Activated T-cell treated with anti-CD3 and anti-CD28 coated beads, Interleukin-2, amount 50 U/mL, for 4 hours (primary cell): ENCODE measurements around the gene IQGAP1. TPM values are rescaled to one million over a fixed set of nuclear protein-coding genes. Genes with fewer than 3 reads are reported as not detected.
"Not testable (repeated sequence)": the region's sequence is repeated elsewhere in the genome, so short reads cannot be mapped to it uniquely, and the experiment has no call there.

Experiments used
- ATAC-seq, 2 donors: fragments of 200-7000 bp; cut with Tn5 transposase; one replicate each; pipeline ENCODE4 v1.10.0; 2021
- DNase-seq: peaks from one replicate; pipeline ENCODE4 v3.0.0-alpha.2; 2020
- H3K27me3 Mint-ChIP-seq: one replicate; pipeline ENCODE4 v1.8.0; 2021; ENCODE audit warnings: low read depth, mixed read lengths
- H3K36me3 Mint-ChIP-seq: one replicate; pipeline ENCODE4 v1.8.0; 2022; ENCODE audit warnings: mixed read lengths; ENCODE audit not compliant: insufficient read depth
- H3K4me1 Mint-ChIP-seq: one replicate; pipeline ENCODE4 v1.8.0; 2021; ENCODE audit warnings: low read depth, mixed read lengths
- H3K4me3 Mint-ChIP-seq: one replicate; pipeline ENCODE4 v1.8.0; 2021; ENCODE audit warnings: mild to moderate bottlenecking, moderate library complexity, mixed read lengths
- H3K9me3 Mint-ChIP-seq: one replicate; pipeline ENCODE4 v1.8.0; 2021; ENCODE audit warnings: mixed read lengths
- total RNA-seq, 3 donors: library from RNA; stranded (reverse); gene quantifications; one replicate each; pipeline ENCODE4 v1.2.1, GENCODE V29; 2021

IQGAP1 gene, protein sequence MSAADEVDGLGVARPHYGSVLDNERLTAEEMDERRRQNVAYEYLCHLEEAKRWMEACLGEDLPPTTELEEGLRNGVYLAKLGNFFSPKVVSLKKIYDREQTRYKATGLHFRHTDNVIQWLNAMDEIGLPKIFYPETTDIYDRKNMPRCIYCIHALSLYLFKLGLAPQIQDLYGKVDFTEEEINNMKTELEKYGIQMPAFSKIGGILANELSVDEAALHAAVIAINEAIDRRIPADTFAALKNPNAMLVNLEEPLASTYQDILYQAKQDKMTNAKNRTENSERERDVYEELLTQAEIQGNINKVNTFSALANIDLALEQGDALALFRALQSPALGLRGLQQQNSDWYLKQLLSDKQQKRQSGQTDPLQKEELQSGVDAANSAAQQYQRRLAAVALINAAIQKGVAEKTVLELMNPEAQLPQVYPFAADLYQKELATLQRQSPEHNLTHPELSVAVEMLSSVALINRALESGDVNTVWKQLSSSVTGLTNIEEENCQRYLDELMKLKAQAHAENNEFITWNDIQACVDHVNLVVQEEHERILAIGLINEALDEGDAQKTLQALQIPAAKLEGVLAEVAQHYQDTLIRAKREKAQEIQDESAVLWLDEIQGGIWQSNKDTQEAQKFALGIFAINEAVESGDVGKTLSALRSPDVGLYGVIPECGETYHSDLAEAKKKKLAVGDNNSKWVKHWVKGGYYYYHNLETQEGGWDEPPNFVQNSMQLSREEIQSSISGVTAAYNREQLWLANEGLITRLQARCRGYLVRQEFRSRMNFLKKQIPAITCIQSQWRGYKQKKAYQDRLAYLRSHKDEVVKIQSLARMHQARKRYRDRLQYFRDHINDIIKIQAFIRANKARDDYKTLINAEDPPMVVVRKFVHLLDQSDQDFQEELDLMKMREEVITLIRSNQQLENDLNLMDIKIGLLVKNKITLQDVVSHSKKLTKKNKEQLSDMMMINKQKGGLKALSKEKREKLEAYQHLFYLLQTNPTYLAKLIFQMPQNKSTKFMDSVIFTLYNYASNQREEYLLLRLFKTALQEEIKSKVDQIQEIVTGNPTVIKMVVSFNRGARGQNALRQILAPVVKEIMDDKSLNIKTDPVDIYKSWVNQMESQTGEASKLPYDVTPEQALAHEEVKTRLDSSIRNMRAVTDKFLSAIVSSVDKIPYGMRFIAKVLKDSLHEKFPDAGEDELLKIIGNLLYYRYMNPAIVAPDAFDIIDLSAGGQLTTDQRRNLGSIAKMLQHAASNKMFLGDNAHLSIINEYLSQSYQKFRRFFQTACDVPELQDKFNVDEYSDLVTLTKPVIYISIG (N-terminal part only)
- total RNA-seq = 10 to 100 TPM; 83.1 to 96.0 (median 91.4) TPM

DNA sequence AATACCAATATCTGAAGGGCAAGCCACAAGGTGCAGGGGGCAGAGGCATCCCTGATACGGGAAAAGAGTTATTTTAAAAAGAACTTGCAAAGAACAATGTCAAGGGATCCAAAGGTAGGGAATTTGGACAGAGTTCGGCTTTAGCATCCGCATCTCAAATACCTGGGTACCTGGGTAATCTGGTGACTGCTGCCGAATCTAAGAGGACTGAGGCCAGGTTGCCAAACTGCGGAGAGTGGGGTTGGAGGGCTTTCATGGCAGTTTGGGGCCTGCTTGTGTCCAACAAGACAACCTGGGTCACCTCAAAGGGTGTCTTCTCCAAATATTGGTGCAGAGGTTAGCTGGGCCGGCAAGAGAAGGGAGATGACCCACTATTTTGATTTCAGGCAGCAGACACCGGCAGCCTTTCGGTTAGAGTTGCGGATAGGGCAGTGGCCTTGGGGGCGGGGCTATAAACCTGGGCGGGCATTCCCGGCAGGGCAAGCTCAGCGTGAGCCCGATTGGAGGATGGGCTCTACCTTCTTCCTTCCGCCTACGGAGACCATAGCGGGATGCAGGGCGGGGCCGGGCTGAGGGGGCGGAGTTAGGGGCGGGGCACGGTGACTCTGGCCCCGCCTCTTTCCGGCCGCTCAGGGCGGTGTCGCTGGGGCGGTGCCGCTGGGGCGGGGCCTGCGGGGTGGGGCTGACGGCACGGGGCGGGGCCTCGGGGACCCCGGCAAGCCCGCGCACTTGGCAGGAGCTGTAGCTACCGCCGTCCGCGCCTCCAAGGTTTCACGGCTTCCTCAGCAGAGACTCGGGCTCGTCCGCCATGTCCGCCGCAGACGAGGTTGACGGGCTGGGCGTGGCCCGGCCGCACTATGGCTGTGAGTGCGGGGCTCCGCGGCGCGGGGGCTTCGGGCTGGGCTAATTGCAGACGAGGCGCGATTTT lies at the start of gene IQGAP1:
IQGAP1 (plus strand) TSS at position 709 of the 928 bp plus-strand sequence; CDS start at position 809, 100 bp downstream.
- Mint-ChIP-seq H3K9me3 (no peaks in the 10 kb centered on the region), H3K36me3 (peaks cover 22% of the 10 kb centered on the region), H3K4me1 (peaks cover 41% of the 10 kb centered on the region), H3K4me3 (peak within 1 kb of the TSS; percentile 87), H3K27me3 (no peaks in the 10 kb centered on the region)
- DNase-seq = peak; percentile 94
- peak; percentile 95 to 96 for ATAC-seq

DNA sequence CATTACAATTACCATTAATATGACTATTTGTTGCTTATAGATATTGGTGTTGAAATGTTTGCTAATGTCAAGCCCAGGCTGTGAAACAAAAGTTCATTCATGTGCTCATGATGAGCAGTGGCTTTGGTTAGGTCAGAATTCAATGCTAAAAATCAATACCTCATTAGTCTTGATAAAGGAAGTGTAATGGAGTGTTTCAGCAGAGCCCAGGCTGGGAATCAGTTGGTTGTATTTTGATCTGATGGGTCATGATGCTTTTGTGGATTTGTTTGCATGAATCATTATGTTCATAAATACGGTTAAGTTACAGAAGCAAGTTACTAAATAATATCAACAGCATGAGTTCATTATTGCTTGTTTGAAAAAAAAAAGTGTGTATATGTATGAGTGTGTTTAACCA lies 49.5 kb upstream of the IQGAP1 start:
- H3K4me1 Mint-ChIP-seq = peaks cover 19% of the 10 kb centered on the region
- no peaks in the 10 kb centered on the region for H3K27me3 Mint-ChIP-seq
- DNase-seq (no peak), ATAC-seq (no peak)
- H3K36me3 Mint-ChIP-seq = no peaks in the 10 kb centered on the region
- H3K9me3 Mint-ChIP-seq = no peaks in the 10 kb centered on the region
- H3K4me3 Mint-ChIP-seq = no peak overlapping the region

DNA sequence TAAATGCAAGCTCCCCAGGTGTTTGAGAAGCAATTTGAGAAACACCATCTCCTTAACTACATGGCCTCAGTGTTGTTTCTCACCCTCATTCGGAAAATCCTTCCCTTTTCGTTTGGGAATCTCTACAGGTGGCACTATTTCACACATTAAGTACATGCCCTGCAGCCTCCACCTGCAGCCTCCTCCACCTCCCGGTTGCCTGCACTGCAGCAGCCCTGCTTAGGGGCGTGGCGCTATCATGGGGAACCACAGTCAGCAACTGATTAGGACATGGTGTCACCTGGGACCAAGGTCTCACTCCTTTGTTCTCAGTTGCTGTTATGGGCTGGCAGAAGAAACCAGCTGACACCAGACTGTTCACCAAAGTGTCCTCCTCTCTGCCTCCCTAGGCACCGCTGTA lies 47.7 kb upstream of the IQGAP1 start:
- Mint-ChIP-seq H3K9me3 (no peaks in the 10 kb centered on the region), H3K36me3 (no peaks in the 10 kb centered on the region), H3K4me1 (peaks cover 19% of the 10 kb centered on the region), H3K27me3 (no peaks in the 10 kb centered on the region), H3K4me3 (no peak overlapping the region)
- ATAC-seq = no peak
- DNase-seq = no peak

DNA sequence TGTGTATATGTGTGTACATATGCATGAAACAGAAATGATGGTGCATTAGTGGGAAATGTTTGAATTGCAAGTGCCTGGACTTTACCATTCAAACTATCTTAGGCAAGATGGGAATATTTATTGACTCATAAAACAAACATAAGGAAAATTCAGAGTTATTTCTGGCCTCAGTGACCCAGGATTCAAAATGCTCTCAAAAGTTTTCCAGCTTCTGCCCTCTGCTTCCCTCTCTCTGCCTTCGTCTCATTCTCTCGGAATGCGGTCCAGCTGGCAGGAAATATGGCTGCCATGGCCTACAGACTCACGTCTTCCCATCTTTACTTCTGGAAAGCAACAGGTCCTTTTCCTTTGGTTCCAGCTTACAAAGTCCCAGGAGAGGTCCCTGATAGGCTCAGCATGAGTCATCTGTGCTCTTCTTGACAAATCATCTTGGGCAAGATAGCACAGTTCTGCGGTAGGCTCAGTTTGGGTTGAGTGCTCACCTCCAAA lies 44.7 kb upstream of the IQGAP1 start:
- no peaks in the 10 kb centered on the region for H3K27me3 Mint-ChIP-seq
- no peaks in the 10 kb centered on the region for H3K9me3 Mint-ChIP-seq
- ATAC-seq (no peak), DNase-seq (no peak)
- H3K4me1 Mint-ChIP-seq = peaks cover 12% of the 10 kb centered on the region
- H3K36me3 Mint-ChIP-seq = no peaks in the 10 kb centered on the region
- no peak overlapping the region for H3K4me3 Mint-ChIP-seq

DNA sequence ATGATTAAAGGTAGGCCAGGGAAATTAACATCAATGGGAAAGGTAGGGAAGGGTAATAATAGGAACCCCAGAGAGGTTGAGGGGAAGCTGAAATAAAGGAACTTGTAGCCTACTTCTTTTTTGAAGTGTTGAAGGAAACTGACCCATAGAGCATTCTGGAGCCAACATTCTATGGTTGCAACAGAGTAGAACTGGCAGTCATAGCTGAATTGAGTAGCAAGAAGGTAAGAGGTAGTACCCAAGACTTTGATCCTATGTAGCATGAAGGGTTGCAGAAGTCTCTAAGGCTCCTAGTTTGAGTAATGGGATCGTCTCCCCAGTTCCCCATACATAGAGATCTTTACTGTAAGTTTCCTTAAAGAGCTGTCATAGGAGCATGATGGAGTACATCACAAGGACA lies 43.4 kb upstream of the IQGAP1 start:
- no peak overlapping the region for H3K4me3 Mint-ChIP-seq
- no peaks in the 10 kb centered on the region for H3K36me3 Mint-ChIP-seq
- no peaks in the 10 kb centered on the region for H3K27me3 Mint-ChIP-seq
- peaks cover 12% of the 10 kb centered on the region for H3K4me1 Mint-ChIP-seq
- no peak for ATAC-seq
- DNase-seq = no peak
- H3K9me3 Mint-ChIP-seq = no peaks in the 10 kb centered on the region

DNA sequence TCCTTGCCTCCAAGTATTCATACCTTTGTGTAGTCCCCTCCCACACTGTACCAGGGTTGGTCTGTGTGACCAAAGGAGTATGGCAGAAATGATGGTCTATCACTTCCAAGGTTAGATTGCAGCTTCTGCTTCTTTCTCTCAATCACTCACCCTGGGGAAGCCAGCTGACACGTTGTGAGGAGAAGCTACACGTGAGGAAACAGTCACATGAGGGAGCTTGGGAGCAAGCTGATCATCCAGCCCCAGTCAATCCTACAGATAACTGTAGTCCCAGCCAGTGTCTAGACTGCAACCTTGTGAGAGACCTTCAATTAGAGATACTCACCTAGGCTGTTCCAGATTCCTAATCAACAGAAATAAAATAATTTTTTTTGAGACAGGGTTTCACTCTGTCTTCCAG lies 42.2 kb upstream of the IQGAP1 start:
- no peak for DNase-seq
- H3K4me3 Mint-ChIP-seq = no peak overlapping the region
- no peaks in the 10 kb centered on the region for H3K36me3 Mint-ChIP-seq
- peaks cover 14% of the 10 kb centered on the region for H3K4me1 Mint-ChIP-seq
- no peaks in the 10 kb centered on the region for H3K9me3 Mint-ChIP-seq
- H3K27me3 Mint-ChIP-seq = peaks cover 2% of the 10 kb centered on the region
- no peak for ATAC-seq

DNA sequence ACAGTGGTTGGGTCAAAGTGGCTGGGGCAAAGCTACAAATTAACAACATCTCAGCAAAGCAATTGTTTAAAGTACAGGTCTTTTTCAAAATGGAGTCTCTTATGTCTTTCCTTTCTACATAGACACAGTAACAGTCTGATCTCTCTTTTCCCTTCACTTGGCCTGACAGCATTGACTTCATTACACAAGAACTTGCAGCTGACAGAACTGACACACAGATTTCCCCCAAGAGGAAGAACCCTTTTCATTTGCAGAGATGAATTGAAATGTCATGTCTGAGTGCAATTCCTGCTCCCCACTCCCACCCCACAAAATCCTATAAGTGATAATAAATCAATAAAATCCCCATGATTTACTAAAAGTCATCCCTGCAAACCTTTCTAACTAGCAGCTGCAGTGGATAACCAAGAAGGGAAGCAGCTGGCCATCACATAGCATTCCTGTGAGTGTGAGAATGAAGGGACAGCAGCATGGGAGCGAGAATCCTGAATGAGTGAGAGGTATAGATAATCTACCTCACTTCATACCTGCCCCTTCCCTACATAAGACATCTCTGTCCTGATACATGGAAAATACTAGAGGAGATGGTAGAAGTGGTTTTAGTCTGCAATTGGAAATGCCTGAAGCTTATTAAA lies 40.5 kb upstream of the IQGAP1 start:
- H3K36me3 Mint-ChIP-seq, H3K27me3 Mint-ChIP-seq: not testable (repeated sequence)

DNA sequence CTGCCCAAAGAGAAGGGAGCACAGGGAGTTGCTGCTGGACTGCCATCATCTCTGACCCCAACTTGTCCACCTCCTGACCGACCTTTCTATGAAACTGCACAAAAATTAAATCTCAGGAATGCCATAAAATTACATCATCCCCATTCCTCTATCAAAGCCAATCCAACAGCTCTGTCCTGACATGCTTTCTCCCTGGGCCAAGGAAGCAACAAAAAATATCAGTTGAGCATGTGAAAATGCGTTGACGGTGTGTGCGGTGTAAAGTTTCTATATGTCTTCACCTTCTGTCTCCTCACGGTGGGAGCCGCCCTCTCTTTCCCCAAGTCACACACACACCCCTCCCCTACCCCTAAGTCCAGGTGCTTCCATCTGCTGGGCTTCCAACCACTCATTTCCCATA lies 39.6 kb upstream of the IQGAP1 start:
- H3K4me3 Mint-ChIP-seq = no peak overlapping the region
- H3K9me3 Mint-ChIP-seq = no peaks in the 10 kb centered on the region
- DNase-seq (no peak), ATAC-seq (no peak)
- H3K4me1 Mint-ChIP-seq = peaks cover 12% of the 10 kb centered on the region
- no peaks in the 10 kb centered on the region for H3K36me3 Mint-ChIP-seq
- H3K27me3 Mint-ChIP-seq = peaks cover 2% of the 10 kb centered on the region

More for the DNA sequence above, 40.5 kb upstream of the IQGAP1 start:
- DNase-seq, H3K4me3 Mint-ChIP-seq, H3K9me3 Mint-ChIP-seq, ATAC-seq: not testable (repeated sequence)
- H3K4me1 Mint-ChIP-seq = peaks cover 19% of the 10 kb centered on the region

DNA sequence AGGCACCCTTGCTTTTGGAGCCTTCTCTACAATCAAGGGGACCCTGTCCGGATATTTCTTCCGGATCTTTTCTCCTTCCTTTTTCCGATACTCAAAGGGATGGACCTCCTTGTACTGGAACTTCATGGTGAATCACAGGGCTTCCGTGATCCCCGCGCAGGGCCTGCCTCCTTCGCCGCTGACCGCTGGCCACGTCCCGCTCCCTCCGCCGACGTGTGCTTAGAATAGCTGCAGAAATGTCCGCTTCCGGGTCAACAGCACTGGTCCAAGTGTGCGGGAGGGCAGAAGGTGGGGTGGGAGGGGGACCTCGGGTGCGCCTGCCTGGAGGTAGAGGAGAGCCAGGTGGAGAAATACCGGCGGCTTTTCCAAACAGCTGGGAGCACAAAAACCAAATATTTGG lies 39.0 kb upstream of the IQGAP1 start:
- H3K4me3 Mint-ChIP-seq = no peak overlapping the region
- no peaks in the 10 kb centered on the region for H3K36me3 Mint-ChIP-seq
- H3K4me1 Mint-ChIP-seq = peaks cover 12% of the 10 kb centered on the region
- ATAC-seq (no peak), DNase-seq (no peak)
- no peaks in the 10 kb centered on the region for H3K9me3 Mint-ChIP-seq
- peaks cover 2% of the 10 kb centered on the region for H3K27me3 Mint-ChIP-seq

DNA sequence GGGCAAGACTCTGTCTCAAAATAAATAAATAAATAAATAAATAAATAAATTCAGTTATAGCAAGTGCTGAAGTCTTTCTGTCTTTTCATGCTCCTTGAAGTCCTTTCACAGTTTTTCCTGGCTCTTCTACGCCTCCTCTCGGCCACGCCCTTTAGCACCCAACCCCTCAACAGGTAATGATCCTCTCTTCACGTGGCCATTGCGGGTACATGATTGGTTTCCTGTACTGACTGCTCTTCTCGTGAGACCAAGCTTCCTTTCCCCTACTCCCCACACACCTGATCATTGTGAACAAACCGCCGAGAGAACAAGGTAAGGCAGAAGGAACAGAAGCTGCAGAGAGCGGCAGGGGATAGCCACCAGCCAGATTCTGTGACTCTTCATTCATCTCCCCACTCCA lies 38.2 kb upstream of the IQGAP1 start:
- no peaks in the 10 kb centered on the region for H3K36me3 Mint-ChIP-seq
- H3K4me3 Mint-ChIP-seq = peak overlapping the region; percentile 29
- ATAC-seq (no peak), DNase-seq (no peak)
- H3K27me3 Mint-ChIP-seq = peaks cover 2% of the 10 kb centered on the region
- H3K9me3 Mint-ChIP-seq = no peaks in the 10 kb centered on the region
- peaks cover 12% of the 10 kb centered on the region for H3K4me1 Mint-ChIP-seq

DNA sequence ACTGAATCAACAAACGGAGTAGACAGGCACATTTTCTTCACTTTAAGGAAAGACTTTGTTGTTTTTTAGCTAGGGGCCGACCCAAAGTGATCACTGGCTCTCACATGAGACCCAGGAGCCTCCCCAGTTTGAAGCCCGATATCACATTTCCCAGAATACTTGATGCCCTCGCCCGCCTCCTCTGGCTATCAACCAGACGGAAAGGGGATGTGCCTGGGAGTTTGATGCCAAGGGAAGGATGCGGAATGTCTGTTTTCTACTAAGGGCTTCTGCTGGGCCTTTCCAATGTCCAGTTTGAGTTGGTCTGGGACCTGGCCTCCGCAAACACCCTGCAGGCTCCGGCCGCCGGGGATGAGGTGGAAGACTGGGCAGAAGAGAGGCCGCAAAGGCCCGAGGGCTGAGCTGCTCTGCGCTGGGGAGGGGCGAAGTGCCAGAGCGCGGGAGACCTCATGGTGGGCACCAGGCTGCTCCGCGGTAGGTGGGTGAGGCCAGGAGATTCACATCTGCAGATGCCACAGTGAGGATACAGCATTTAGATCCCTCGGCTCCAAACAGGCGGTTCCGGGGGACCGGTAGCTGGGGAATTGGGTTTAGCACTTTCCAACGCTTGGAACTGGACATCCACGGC lies 36.4 kb upstream of the IQGAP1 start:
- no peaks in the 10 kb centered on the region for H3K9me3 Mint-ChIP-seq
- ATAC-seq (peak; percentile 7 to 8), DNase-seq (no peak)
- peaks cover 12% of the 10 kb centered on the region for H3K4me1 Mint-ChIP-seq
- H3K4me3 Mint-ChIP-seq = peak overlapping the region; percentile 88
- peaks cover 2% of the 10 kb centered on the region for H3K27me3 Mint-ChIP-seq
- H3K36me3 Mint-ChIP-seq = no peaks in the 10 kb centered on the region

DNA sequence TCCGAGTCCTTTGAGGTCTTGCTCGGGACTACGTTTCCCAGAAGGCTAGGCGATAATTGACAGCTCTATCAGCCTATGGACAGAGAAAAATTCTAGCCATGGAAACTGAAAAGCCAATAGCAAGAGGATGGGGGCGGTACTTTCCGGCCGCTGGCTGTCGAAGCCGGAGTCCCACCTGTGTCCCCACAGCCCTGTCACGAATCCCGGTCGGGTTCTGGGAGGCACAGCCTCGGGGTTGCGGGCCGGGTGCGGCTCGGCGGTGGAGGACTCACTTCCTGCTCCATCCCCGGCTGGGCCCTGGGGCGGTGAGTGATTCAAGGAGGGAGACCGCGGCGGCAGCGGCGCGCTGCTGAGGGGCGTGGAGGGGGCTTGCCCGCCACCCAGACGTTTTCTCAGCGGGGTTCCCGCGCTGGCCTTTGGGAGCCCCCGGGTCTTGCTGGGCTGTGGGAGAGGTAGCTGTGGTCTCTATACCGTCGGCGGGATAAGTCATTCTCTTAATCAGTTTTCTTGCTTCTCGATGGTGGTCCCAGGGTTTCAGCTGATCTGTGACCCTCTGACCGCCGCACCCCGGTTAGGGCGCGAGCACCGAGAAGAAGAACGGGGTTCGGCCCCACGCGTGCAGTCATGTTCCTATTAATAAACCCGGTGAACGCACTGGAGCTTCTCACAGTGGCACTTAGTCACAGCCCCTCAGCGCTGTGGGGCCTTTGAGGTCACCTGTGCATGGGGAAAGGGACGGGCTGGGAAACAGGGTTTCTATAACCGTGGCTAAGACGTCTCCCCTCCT lies 35.7 kb upstream of the IQGAP1 start, which contains the start of gene ZNF774:
ZNF774 (plus strand) TSS at position 178 of the 787 bp plus-strand sequence. CDS start 2,377 bp downstream, outside the sequence.
- Mint-ChIP-seq H3K27me3 (peaks cover 2% of the 10 kb centered on the region), H3K36me3 (no peaks in the 10 kb centered on the region), H3K4me1 (peaks cover 12% of the 10 kb centered on the region), H3K9me3 (no peaks in the 10 kb centered on the region), H3K4me3 (peak within 1 kb of the TSS; percentile 88)
- DNase-seq = peak; percentile 81
- peak; percentile 98 to 99 for ATAC-seq
